PC-3 (cell line): ENCODE data around the gene TAS2R10.

ENCODE experiments used
- CTCF ChIP-seq: fragments of 300-600 bp; sonication (generic); conservative IDR thresholded peaks from 2 replicates; pipeline ENCODE4 v1.5.1; 2017; ENCODE audit warnings: antibody characterized with exemption, low read depth, mild to moderate bottlenecking, low read length
- EZH2 ChIP-seq: fragments of 300-600 bp; sonication (generic); IDR thresholded peaks from one replicate; pipeline ENCODE4 v1.6.1; 2017; ENCODE audit warnings: antibody characterized with exemption, mild to moderate bottlenecking, low read length; ENCODE audit not compliant: unreplicated experiment
- EZH2phosphoT487 ChIP-seq: fragments of 300-600 bp; sonication (generic); IDR thresholded peaks from 2 replicates; pipeline ENCODE4 v1.6.1; 2018; ENCODE audit warnings: mild to moderate bottlenecking, antibody characterized with exemption, low read length, borderline replicate concordance

GRCh38 chr12:10853776-10854175, 27.6 kb upstream of the TAS2R10 start:
- TF ChIP-seq CTCF = no peak
- no peak for TF ChIP-seq EZH2
- TF ChIP-seq EZH2phosphoT487 = no peak
